Neural crest cell (in vitro differentiated cells): Measurements from ENCODE around the gene DSCAM. TPM values are rescaled to one million over a fixed set of nuclear protein-coding genes. Genes with fewer than 3 reads are reported as not detected.

Source experiments
- DNase-seq: peaks from one replicate; pipeline ENCODE4 v3.0.0; 2021; ENCODE audit warnings: low read depth, mixed read lengths, low spot score
- H3K27ac Mint-ChIP-seq: one replicate; pipeline ENCODE4 v1.8.0; 2021; ENCODE audit warnings: mild to moderate bottlenecking, mixed read lengths; ENCODE audit not compliant: unreplicated experiment
- H3K27me3 Mint-ChIP-seq: 2 replicates; pipeline ENCODE4 v1.8.0; 2021; ENCODE audit warnings: low read depth, mild to moderate bottlenecking, mixed read lengths
- H3K36me3 Mint-ChIP-seq: 2 replicates; pipeline ENCODE4 v1.8.0; 2021; ENCODE audit warnings: low read depth, mild to moderate bottlenecking, mixed read lengths
- H3K4me1 Mint-ChIP-seq: 2 replicates; pipeline ENCODE4 v1.8.0; 2021; ENCODE audit warnings: mixed read lengths
- H3K4me3 Mint-ChIP-seq: one replicate; pipeline ENCODE4 v1.8.0; 2021; ENCODE audit warnings: mild to moderate bottlenecking, mixed read lengths
- H3K9me3 Mint-ChIP-seq: 2 replicates; pipeline ENCODE4 v1.8.0; 2021; ENCODE audit warnings: mixed read lengths
- CTCF ChIP-seq: fragments of 200-600 bp; sonication (generic); conservative IDR thresholded peaks from 2 replicates; pipeline ENCODE4 v1.5.0; 2021; ENCODE audit warnings: antibody characterized with exemption, mild to moderate bottlenecking
- total RNA-seq: library from RNA; stranded (reverse); gene quantifications from 2 replicates; pipeline ENCODE4 v1.2.1, GENCODE V29; 2021

Gene DSCAM
- total RNA-seq, 1 donor from 2014 or later: 0.19 TPM

- DNase-seq: no peak
- H3K4me1 Mint-ChIP-seq: peaks cover 30% of the 10 kb centered on the region
- TF ChIP-seq CTCF: no peak
- no peak overlapping the region for H3K4me3 Mint-ChIP-seq
- H3K27me3 Mint-ChIP-seq: no peaks in the 10 kb centered on the region
- H3K9me3 Mint-ChIP-seq: peaks cover 4% of the 10 kb centered on the region
- H3K27ac Mint-ChIP-seq: no peak overlapping the region
- H3K36me3 Mint-ChIP-seq: no peaks in the 10 kb centered on the region
Measured at GRCh38 chr21:40686526-40686925, 160.4 kb downstream of the DSCAM start.

- H3K36me3 Mint-ChIP-seq: no peaks in the 10 kb centered on the region
- H3K9me3 Mint-ChIP-seq: peaks cover 4% of the 10 kb centered on the region
- DNase-seq: no peak
- peaks cover 30% of the 10 kb centered on the region for H3K4me1 Mint-ChIP-seq
- H3K27ac Mint-ChIP-seq: no peak overlapping the region
- no peak for TF ChIP-seq CTCF
- H3K4me3 Mint-ChIP-seq: no peak overlapping the region
- no peaks in the 10 kb centered on the region for H3K27me3 Mint-ChIP-seq
Measured at GRCh38 chr21:40685141-40685540, 161.8 kb downstream of the DSCAM start.

- Mint-ChIP-seq H3K27me3 (no peaks in the 10 kb centered on the region), H3K9me3 (peaks cover 4% of the 10 kb centered on the region), H3K27ac (no peak overlapping the region), H3K36me3 (no peaks in the 10 kb centered on the region), H3K4me1 (peaks cover 30% of the 10 kb centered on the region), H3K4me3 (no peak overlapping the region)
- TF ChIP-seq CTCF: no peak
- DNase-seq: no peak
Measured at GRCh38 chr21:40684726-40685125, 162.2 kb downstream of the DSCAM start.

- peaks cover 29% of the 10 kb centered on the region for H3K4me1 Mint-ChIP-seq
- DNase-seq: no peak
- no peak overlapping the region for H3K4me3 Mint-ChIP-seq
- no peaks in the 10 kb centered on the region for H3K27me3 Mint-ChIP-seq
- no peaks in the 10 kb centered on the region for H3K36me3 Mint-ChIP-seq
- no peak overlapping the region for H3K27ac Mint-ChIP-seq
- TF ChIP-seq CTCF: no peak
- peaks cover 4% of the 10 kb centered on the region for H3K9me3 Mint-ChIP-seq
Measured at GRCh38 chr21:40683349-40683748, 163.6 kb downstream of the DSCAM start.

GRCh38 chr21:40681164-40681859 is 165.6 kb downstream of the DSCAM start:
- peaks cover 8% of the 10 kb centered on the region for H3K4me1 Mint-ChIP-seq
- no peak for DNase-seq
- H3K27ac Mint-ChIP-seq: no peak overlapping the region
- H3K27me3 Mint-ChIP-seq: no peaks in the 10 kb centered on the region
- TF ChIP-seq CTCF: no peak
- peaks cover 4% of the 10 kb centered on the region for H3K9me3 Mint-ChIP-seq
- H3K36me3 Mint-ChIP-seq: no peaks in the 10 kb centered on the region
- H3K4me3 Mint-ChIP-seq: no peak overlapping the region
